Measurements from ENCODE around the gene RFX2.
"Not testable (repeated sequence)": the region's sequence is repeated elsewhere in the genome, so short reads cannot be mapped to it uniquely, and the experiment has no call there.

Gene RFX2

GRCh38 chr19:5966941-5967340 is 143.4 kb downstream of the RFX2 start:
- no peak for DNase-seq

- DNase-seq: no peak
Measured at GRCh38 chr19:5966215-5966614, 144.1 kb downstream of the RFX2 start.

- no peak for DNase-seq
Measured at GRCh38 chr19:5964816-5965565, 145.3 kb downstream of the RFX2 start.

GRCh38 chr19:5963855-5964254 is 146.4 kb downstream of the RFX2 start:
- no peak for DNase-seq

GRCh38 chr19:5963259-5963658 is 147.0 kb downstream of the RFX2 start:
- DNase-seq: not testable (repeated sequence)

- DNase-seq: peak; percentile 77
Measured at GRCh38 chr19:5961969-5962945, 148.0 kb downstream of the RFX2 start.

- not testable (repeated sequence) for DNase-seq
Measured at GRCh38 chr19:5961641-5961968, 148.7 kb downstream of the RFX2 start.

- no peak for DNase-seq
Measured at GRCh38 chr19:5960005-5961001, 150.0 kb downstream of the RFX2 start.

- DNase-seq: no peak
Measured at GRCh38 chr19:5959260-5960004, 150.9 kb downstream of the RFX2 start.

- DNase-seq: no peak
Measured at GRCh38 chr19:5958851-5959122, 151.5 kb downstream of the RFX2 start.

- DNase-seq: no peak
Measured at GRCh38 chr19:5958074-5958850, 152.0 kb downstream of the RFX2 start.

- no peak for DNase-seq
Measured at GRCh38 chr19:5957170-5957569, 153.1 kb downstream of the RFX2 start.

- DNase-seq: no peak
Measured at GRCh38 chr19:5956728-5957127, 153.6 kb downstream of the RFX2 start.

GRCh38 chr19:5956323-5956722 is 154.0 kb downstream of the RFX2 start:
- DNase-seq: no peak

- no peak for DNase-seq
Measured at GRCh38 chr19:5955636-5955935, 154.7 kb downstream of the RFX2 start.

- DNase-seq: no peak
Measured at GRCh38 chr19:5954293-5954692, 156.0 kb downstream of the RFX2 start.

GRCh38 chr19:5953680-5954213 is 156.6 kb downstream of the RFX2 start:
- no peak for DNase-seq

- no peak for DNase-seq
Measured at GRCh38 chr19:5953030-5953589, 157.2 kb downstream of the RFX2 start.

GRCh38 chr19:5952193-5953029 is 157.9 kb downstream of the RFX2 start:
- DNase-seq: no peak

- DNase-seq: no peak
Measured at GRCh38 chr19:5951338-5951861, 158.9 kb downstream of the RFX2 start.

Measured in activated gamma-delta T cell treated with Interleukin-2 at 50 U/mL for 16 hours (primary cell).